Breast epithelium (tissue), 4 donors: Measurements from ENCODE around the gene OR56A4. TPM values are rescaled to one million over a fixed set of nuclear protein-coding genes. Genes with fewer than 3 reads are reported as not detected.

Experiments
- DNase-seq, 2 donors: peaks; one replicate each; pipeline ENCODE4 v3.0.0-alpha.2; 2019; ENCODE audit warnings: low spot score in 2 of 2
- H3K27ac ChIP-seq, 2 donors: fragments of 200-600 bp; sonication (generic) in 1 of 2; one replicate each; pipeline ENCODE4 v1.5.1; 2016 to 2019; ENCODE audit warnings: mild to moderate bottlenecking in 1 of 2
- H3K27me3 ChIP-seq, 2 donors: fragments of 200-600 bp; sonication (generic) in 1 of 2; one replicate each; pipeline versions ENCODE4 v1.5.1 to v1.6.0; 2017 to 2019; ENCODE audit warnings: control low read depth in 1 of 2, mild to moderate bottlenecking in 1 of 2
- H3K36me3 ChIP-seq: fragments of 200-600 bp; one replicate; pipeline ENCODE4 v1.5.1; 2019
- H3K4me1 ChIP-seq, 2 donors: fragments of 200-600 bp; sonication (generic); one replicate each; pipeline ENCODE4 v1.5.1; 2016 to 2019; ENCODE audit warnings: control low read depth in 1 of 2
- H3K4me3 ChIP-seq, 3 donors: fragments of 200-600 bp; sonication (generic); 1 replicate in 2 of 3; 2 replicates in 1 of 3; pipeline ENCODE4 v1.5.1; 2016 to 2019; ENCODE audit warnings: mild to moderate bottlenecking in 3 of 3, moderate library complexity in 2 of 3
- H3K9me3 ChIP-seq, 2 donors: fragments of 200-600 bp; sonication (generic) in 1 of 2; one replicate each; pipeline ENCODE4 v1.5.1; 2016 to 2019; ENCODE audit warnings: control low read depth in 1 of 2
- POLR2A ChIP-seq: fragments of 450-650 bp; IDR thresholded peaks from one replicate; pipeline ENCODE4 v1.6.1; 2016; ENCODE audit warnings: antibody characterized with exemption, mild to moderate bottlenecking, moderate library complexity
- POLR2AphosphoS5 ChIP-seq, 3 donors: sonication (generic); formaldehyde crosslinking; IDR thresholded peaks; one replicate each; pipeline ENCODE4 v1.6.1; 2017; ENCODE audit warnings: antibody characterized with exemption in 3 of 3
- intact Hi-C: fragments of 100-400 bp; cut with DNase I; formaldehyde crosslinking; loops from one replicate; pipeline ENCODE4 v1.15.1; 2023; ENCODE audit warnings: low total_unique reads
- total RNA-seq, 3 donors: library from RNA; depleted of rRNA; stranded (reverse); fragments of >200 nt; gene quantifications; one replicate each; pipeline ENCODE4 v1.1.0, GENCODE V29; 2016
- TF ChIP-seq, protein P1 (sequence below), 3 donors: fragments of 450-650 bp; IDR thresholded peaks; one replicate each; pipeline ENCODE4 v1.5.1; 2016 to 2017; ENCODE audit warnings: antibody characterized with exemption in 3 of 3, mild to moderate bottlenecking in 3 of 3, moderate library complexity in 3 of 3

Gene OR56A4, protein sequence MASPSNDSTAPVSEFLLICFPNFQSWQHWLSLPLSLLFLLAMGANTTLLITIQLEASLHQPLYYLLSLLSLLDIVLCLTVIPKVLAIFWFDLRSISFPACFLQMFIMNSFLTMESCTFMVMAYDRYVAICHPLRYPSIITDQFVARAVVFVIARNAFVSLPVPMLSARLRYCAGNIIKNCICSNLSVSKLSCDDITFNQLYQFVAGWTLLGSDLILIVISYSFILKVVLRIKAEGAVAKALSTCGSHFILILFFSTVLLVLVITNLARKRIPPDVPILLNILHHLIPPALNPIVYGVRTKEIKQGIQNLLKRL
- not detected for total RNA-seq

DNA sequence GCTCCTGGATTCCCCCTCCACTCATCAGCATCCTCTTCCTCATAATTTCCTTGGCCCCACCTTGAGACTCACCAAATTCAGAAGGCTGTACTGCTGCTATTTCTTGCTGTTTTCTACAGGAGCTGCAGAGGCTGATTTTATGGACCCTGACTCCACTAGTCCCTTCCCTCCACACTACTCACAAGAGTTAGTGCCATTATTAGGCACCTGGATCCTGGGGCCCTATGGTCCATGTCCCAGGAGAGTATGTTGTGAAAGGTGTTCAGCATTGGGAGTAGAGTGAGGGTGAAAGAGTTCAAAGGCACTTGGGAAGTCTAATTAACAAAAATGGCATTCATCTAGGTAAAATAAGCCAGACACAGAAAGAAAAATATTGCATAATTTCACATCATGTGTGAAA is at the start of gene OR56A4:
OR56A4 (minus strand) TSS at position 101 of the 400 bp plus-strand sequence. CDS start 3,954 bp downstream, outside the sequence.
- no peak for TF ChIP-seq POLR2AphosphoS5 (IDR thresholded peaks at IDR 0.05)
- TF ChIP-seq, protein P1, sequence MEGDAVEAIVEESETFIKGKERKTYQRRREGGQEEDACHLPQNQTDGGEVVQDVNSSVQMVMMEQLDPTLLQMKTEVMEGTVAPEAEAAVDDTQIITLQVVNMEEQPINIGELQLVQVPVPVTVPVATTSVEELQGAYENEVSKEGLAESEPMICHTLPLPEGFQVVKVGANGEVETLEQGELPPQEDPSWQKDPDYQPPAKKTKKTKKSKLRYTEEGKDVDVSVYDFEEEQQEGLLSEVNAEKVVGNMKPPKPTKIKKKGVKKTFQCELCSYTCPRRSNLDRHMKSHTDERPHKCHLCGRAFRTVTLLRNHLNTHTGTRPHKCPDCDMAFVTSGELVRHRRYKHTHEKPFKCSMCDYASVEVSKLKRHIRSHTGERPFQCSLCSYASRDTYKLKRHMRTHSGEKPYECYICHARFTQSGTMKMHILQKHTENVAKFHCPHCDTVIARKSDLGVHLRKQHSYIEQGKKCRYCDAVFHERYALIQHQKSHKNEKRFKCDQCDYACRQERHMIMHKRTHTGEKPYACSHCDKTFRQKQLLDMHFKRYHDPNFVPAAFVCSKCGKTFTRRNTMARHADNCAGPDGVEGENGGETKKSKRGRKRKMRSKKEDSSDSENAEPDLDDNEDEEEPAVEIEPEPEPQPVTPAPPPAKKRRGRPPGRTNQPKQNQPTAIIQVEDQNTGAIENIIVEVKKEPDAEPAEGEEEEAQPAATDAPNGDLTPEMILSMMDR (IDR thresholded peaks at IDR 0.05) = no peak
- no peak for TF ChIP-seq POLR2A
- H3K4me3 ChIP-seq = no peak within 1 kb of the TSS
- no peaks in the 10 kb centered on the region for H3K27me3 ChIP-seq
- no peak for DNase-seq
- no peaks in the 10 kb centered on the region for H3K9me3 ChIP-seq
- no peaks in the 10 kb centered on the region for H3K4me1 ChIP-seq
- no peaks in the 10 kb centered on the region for H3K36me3 ChIP-seq
- no peak within 1 kb of the TSS for H3K27ac ChIP-seq
- intact Hi-C loops = no loop called here

DNA sequence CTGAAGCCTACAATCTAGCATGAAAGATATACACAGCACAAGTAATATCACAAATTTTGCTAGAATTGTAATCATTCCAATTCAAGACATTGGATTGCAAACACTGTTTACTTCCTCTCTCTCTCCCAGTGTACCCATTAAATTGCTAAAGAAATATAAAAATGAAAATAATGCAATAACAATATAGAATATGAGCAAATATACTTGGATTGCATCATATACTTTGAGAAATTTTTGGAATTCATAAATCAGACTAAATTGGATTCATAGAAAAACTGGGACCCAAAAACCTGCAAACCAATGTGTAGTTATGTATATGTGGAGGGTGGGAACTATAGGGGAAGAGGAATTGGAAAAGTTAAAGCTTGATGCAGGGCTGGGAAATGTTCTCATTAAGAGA is 48.8 kb upstream of the OR56A4 start:
- no peak for DNase-seq
- Histone ChIP-seq H3K36me3 (no peaks in the 10 kb centered on the region), H3K27me3 (no peaks in the 10 kb centered on the region), H3K9me3 (no peaks in the 10 kb centered on the region), H3K27ac (no peak overlapping the region), H3K4me3 (no peak overlapping the region), H3K4me1 (no peaks in the 10 kb centered on the region)
- TF ChIP-seq POLR2AphosphoS5 (IDR thresholded peaks at IDR 0.05) (no peak), POLR2A (no peak)
- TF ChIP-seq, protein P1 (IDR thresholded peaks at IDR 0.05) = no peak
- intact Hi-C loops = no loop called here

DNA sequence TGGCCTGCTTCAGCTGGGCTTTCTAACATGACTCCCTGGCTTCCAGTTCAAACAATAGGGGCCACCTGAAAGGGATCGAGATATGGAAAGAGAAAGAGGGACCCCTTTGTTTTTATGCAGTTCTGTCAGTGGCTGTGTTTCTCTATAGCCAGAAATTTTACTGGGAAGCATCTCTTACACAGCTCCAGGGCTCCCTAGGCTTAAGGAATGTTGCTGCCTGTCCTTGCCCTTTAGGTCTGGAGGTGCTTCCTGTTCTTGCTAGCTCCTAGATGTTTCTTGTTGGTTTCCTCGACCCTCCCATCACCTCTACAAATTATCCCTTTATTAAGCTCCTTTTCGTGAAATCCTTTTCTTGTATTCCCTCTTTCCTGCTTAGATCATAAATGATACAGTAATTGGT is 45.6 kb upstream of the OR56A4 start:
- TF ChIP-seq POLR2A (no peak), POLR2AphosphoS5 (IDR thresholded peaks at IDR 0.05) (no peak)
- TF ChIP-seq, protein P1 (IDR thresholded peaks at IDR 0.05) = no peak
- no peaks in the 10 kb centered on the region for H3K27me3 ChIP-seq
- H3K36me3 ChIP-seq = no peaks in the 10 kb centered on the region
- H3K4me1 ChIP-seq = no peaks in the 10 kb centered on the region
- intact Hi-C loops = no loop called here
- no peak for DNase-seq
- H3K27ac ChIP-seq = no peak overlapping the region
- no peak overlapping the region for H3K4me3 ChIP-seq
- H3K9me3 ChIP-seq = no peaks in the 10 kb centered on the region

DNA sequence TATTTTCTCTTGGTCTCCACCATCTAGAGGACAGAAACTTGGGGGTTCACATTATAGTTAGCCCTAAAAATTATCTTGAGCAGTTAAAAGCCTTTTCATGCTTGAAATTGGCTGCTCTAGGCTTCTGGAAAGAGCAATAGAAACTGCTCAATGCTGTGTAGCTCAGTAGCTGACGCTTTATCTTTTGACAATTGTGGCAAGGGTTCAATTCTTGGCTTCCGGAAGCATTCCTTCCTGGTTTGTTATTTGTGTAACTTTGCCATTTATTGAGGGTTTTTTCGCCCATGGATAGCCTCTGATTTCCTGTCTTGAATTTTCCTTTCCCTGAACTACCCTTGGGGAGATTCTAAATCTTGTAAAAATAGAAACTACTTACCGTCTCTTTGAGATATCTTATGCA is 34.1 kb upstream of the OR56A4 start:
- TF ChIP-seq, protein P1 (IDR thresholded peaks at IDR 0.05) = no peak
- TF ChIP-seq POLR2A (no peak), POLR2AphosphoS5 (IDR thresholded peaks at IDR 0.05) (no peak)
- Histone ChIP-seq H3K9me3 (no peaks in the 10 kb centered on the region), H3K4me3 (no peak overlapping the region), H3K27ac (no peak overlapping the region), H3K4me1 (no peaks in the 10 kb centered on the region), H3K36me3 (no peaks in the 10 kb centered on the region), H3K27me3 (no peaks in the 10 kb centered on the region)
- DNase-seq = no peak
- intact Hi-C loops = no loop called here

DNA sequence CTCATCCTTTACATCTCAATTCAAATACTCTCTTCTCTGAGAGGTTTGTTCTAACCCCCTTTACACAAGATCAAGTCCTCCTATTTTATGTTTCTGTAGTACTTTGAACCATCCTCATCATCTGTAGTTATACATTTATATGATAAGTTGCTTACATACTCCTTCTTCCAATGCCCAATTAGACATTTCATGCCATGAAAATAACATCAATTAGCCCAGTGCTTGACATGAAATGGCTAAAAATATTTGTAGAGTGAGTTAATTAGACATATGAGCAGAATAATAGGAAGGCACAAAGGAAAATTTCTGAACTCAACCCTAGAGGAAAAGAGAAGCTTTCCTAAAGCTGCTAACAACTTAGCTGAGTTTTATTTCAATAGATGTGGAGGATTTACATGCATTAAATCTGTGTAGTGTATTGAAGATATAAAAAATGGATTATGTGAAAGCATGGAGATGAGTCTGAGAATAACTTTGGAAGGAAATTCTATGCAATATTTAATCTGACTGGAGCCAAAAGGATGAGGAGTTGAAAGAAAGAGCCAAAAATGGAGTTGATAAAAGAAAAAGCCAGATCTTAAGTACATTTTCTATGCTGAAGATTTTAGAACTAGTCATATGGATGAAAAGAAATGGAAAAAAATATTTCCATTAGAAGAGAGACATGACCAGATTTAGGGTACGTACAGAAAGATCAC is 24.1 kb upstream of the OR56A4 start, which contains the start of gene OR56A1:
OR56A1 (minus strand) TSS at position 51 of the 698 bp plus-strand sequence. CDS start 3,066 bp downstream, outside the sequence.
- H3K27me3 ChIP-seq = peaks cover 0 to 5% of the 10 kb centered on the region in 2 donors
- no peaks in the 10 kb centered on the region for H3K9me3 ChIP-seq
- intact Hi-C loops = no loop called here
- H3K4me1 ChIP-seq = no peaks in the 10 kb centered on the region
- H3K36me3 ChIP-seq = no peaks in the 10 kb centered on the region
- TF ChIP-seq POLR2A (no peak), POLR2AphosphoS5 (IDR thresholded peaks at IDR 0.05) (no peak)
- TF ChIP-seq, protein P1 (IDR thresholded peaks at IDR 0.05) = no peak
- no peak for DNase-seq
- H3K27ac ChIP-seq = no peak within 1 kb of the TSS
- no peak within 1 kb of the TSS for H3K4me3 ChIP-seq
